MG63 (cell line): ENCODE data around the gene MT2A. TPM values are rescaled to one million over a fixed set of nuclear protein-coding genes. Genes with fewer than 3 reads are reported as not detected.
"Not testable (repeated sequence)": the region's sequence is repeated elsewhere in the genome, so short reads cannot be mapped to it uniquely, and the experiment has no call there.

Experiments used
- DNase-seq: peaks from one replicate; pipeline ENCODE4 v3.0.0-alpha.2; 2020
- H3K27me3 ChIP-seq: fragments of 250-450 bp; sonication (Bioruptor Pico); 2 replicates; pipeline ENCODE4 v1.5.1; 2020; ENCODE audit warnings: mild to moderate bottlenecking, moderate library complexity
- H3K36me3 ChIP-seq: fragments of 250-450 bp; sonication (Bioruptor Pico); 2 replicates; pipeline ENCODE4 v1.5.1; 2020; ENCODE audit warnings: mild to moderate bottlenecking, moderate library complexity
- H3K4me3 ChIP-seq: fragments of 250-450 bp; sonication (Bioruptor Pico); 2 replicates; pipeline ENCODE4 v1.5.1; 2020; ENCODE audit warnings: mild to moderate bottlenecking, moderate library complexity
- H3K9me3 ChIP-seq: fragments of 250-450 bp; sonication (Bioruptor Pico); 2 replicates; pipeline ENCODE4 v1.5.1; 2020; ENCODE audit warnings: mild to moderate bottlenecking, moderate library complexity
- total RNA-seq: library from RNA; depleted of rRNA; stranded (reverse); fragments of >200 nt; shearing (Covaris generic); gene quantifications from 2 replicates; pipeline ENCODE4 v1.2.3, GENCODE V29; 2014; ENCODE audit warnings: low replicate concordance; rRNA removed

The MT2A gene
- 115 and 538 TPM in 2 replicates for total RNA-seq

DNA sequence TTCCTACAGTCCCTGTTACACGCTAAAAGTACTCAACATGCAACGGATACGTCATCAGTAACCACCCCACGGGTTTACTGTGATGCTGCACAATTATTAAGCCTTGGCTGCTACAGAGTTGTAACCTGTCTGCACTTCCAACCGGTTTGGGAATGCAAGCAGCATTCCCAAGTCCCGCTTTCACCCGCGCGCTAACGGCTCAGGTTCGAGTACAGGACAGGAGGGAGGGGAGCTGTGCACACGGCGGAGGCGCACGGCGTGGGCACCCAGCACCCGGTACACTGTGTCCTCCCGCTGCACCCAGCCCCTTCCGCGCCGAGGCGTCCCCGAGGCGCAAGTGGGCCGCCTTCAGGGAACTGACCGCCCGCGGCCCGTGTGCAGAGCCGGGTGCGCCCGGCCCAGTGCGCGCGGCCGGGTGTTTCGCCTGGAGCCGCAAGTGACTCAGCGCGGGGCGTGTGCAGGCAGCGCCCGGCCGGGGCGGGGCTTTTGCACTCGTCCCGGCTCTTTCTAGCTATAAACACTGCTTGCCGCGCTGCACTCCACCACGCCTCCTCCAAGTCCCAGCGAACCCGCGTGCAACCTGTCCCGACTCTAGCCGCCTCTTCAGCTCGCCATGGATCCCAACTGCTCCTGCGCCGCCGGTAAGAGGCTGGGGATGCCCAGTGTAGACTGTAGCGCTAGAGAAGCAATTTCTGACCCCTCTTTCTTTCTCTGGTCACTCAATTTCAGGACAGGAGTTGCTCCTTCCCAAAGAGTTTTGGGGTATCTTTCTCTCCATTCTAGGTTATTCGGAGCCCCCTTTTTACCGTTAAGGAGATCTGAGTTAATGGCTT lies at the start of gene MT2A:
Gene MT2A, plus strand, starts transcription at position 542 of the 833 bp plus-strand sequence. Its CDS starts 72 bp downstream, at position 614.
- Histone ChIP-seq H3K36me3 (peaks cover 12% of the 10 kb centered on the region), H3K27me3 (no peaks in the 10 kb centered on the region), H3K4me3 (peak within 1 kb of the TSS; percentile 74), H3K9me3 (no peaks in the 10 kb centered on the region)
- peak; percentile 100 for DNase-seq

DNA sequence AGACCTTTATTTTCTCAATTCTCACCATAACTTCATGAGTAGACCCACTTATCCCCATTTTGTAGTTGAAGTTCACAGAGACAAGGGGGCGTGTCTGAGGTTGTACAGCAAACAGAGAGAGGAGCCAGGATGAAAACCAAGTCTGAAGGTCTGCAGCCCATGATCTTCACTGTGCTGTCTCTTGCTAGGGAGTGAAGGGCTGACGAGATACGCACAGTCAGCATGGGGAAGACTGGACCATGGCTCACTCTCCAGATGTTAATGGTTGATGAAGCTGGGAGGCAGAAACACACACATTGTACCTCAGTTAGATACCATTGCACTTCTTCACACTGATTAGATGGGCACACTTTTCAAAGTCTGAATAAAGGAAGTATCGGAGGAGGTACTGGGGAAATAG lies 49.3 kb upstream of the MT2A start:
- no peaks in the 10 kb centered on the region for H3K36me3 ChIP-seq
- H3K27me3 ChIP-seq: no peaks in the 10 kb centered on the region; the same call in 1 of the 2 replicates
- no peak for DNase-seq
- H3K4me3 ChIP-seq: no peak overlapping the region
- H3K9me3 ChIP-seq: no peaks in the 10 kb centered on the region

DNA sequence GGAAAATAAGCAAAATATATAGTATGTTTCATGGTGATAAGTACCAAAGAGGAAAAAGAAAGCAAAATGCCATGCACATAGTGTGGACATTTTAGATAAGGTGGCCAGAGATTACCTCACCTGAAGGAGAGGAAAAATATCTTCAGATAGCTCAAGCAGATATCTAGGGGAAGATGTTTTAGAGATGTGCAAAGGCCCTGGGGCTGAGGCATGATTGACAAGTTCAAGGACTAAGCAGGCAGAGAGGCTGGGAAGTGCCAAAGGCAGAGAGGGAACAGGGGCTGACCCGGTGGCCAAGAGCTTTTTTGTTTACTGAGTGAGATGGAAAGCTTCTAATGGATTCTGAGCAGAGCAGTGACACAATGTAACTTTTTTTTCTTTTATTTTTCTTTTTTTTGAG lies 47.9 kb upstream of the MT2A start:
- H3K9me3 ChIP-seq: no peaks in the 10 kb centered on the region
- DNase-seq: no peak
- H3K27me3 ChIP-seq: no peaks in the 10 kb centered on the region; the same call in 1 of the 2 replicates
- no peak overlapping the region for H3K4me3 ChIP-seq
- H3K36me3 ChIP-seq: no peaks in the 10 kb centered on the region

DNA sequence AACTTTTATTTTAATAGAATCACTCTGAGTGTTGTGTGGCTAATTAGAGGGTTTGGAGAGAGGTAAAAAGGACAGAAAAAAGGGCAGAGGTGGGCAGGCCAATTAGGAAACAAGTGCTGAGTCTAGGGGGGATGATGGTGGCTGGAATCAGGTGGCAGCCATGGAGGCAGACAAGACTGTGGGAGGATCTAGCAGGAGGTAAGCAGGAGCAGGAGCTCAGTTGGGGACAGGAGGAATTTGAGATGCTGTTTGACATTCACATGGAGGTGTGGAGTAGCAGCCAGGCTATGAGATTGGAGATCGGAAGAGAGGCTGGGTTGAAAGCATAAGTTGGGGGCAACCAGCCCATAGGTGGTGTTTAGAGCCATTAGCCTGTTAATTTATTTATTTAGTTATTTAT lies 47.3 kb upstream of the MT2A start:
- Histone ChIP-seq H3K27me3 (no peaks in the 10 kb centered on the region; the same call in 1 of the 2 replicates), H3K9me3 (no peaks in the 10 kb centered on the region), H3K4me3 (no peak overlapping the region), H3K36me3 (no peaks in the 10 kb centered on the region)
- DNase-seq: no peak

DNA sequence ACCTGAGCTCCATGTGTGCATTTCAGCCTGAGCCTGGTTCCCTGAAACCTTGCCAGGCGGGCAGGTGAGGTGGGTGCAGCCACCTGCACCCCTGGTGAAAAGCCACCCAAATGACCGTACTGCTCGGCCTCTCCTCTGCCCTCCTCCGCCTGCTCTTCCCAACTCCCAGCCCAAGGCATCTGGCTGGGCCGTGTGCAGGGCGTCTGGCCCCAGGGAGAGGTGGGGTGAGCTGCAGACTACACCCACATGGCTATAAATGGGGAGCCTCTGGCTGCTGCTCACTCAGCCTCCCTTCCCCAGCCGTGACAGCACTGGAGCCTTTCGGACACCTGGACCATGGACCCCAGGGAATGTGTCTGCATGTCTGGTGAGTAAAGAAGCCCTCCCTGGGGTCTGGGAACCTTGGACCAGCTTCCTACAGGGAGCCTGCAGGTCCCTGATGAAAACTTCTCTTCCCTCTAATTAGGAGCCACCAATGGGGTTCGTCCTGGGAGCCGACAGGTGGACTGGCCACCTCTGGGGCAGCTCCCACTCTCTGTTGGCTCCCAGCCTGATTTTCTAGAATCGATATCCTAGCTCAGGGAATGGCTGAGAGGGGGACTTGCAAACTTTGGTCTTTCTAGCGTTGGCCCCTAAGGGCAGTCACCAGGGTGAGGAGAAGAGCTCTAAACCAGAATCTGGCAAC lies 43.4 kb upstream of the MT2A start, which contains the start of gene MT4:
Gene MT4, plus strand, starts transcription at position 281 of the 685 bp plus-strand sequence. Its CDS starts 56 bp downstream, at position 337.
- H3K27me3 ChIP-seq: no peaks in the 10 kb centered on the region; the same call in 1 of the 2 replicates

DNA sequence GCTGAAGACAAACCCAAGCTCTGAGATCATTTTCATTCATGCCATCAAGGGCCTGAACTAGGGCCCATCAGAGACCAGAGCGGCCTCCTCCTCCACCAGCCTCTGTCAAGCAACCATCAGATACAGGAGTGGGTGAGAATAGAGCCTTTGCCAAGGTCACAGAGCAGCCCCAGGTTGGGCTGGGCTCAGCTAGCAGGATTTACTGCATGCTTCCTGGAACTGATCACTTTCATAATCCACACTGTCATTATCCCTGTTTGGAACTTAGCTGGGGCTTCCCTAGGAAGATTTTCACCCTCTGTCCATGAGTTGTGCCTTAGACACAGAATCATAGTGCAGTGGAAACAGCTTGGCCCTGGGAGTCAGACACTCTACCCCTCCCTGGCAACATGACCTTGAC lies 38.4 kb upstream of the MT2A start:
- Histone ChIP-seq H3K36me3 (no peaks in the 10 kb centered on the region), H3K4me3 (no peak overlapping the region), H3K9me3 (peaks cover 6% of the 10 kb centered on the region; the same call in 1 of the 2 replicates), H3K27me3 (no peaks in the 10 kb centered on the region; the same call in 1 of the 2 replicates)
- no peak for DNase-seq

More for the DNA sequence above, 43.4 kb upstream of the MT2A start, which contains the start of gene MT4:
- no peak within 1 kb of the TSS for H3K4me3 ChIP-seq
- H3K36me3 ChIP-seq: no peaks in the 10 kb centered on the region
- DNase-seq: no peak
- no peaks in the 10 kb centered on the region for H3K9me3 ChIP-seq

DNA sequence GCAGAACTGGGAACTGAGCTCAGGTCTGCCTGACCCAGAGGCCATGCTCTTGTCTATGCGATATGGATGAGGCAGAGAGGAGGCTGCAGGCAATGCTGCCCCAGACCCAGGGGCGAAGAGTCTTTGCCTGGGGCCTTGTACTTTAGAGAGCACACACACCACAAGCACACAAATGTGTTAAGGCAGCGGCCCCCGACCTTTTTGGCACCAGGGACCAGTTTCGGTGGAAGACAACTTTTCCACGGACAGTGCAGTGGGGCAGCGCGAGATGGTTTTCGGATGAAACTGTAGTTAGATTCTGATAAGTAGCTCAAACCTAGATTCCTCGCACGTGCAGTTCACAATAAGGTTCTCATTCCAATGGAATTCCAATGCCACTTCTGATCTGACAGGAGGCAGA lies 36.9 kb upstream of the MT2A start:
- H3K9me3 ChIP-seq: peaks cover 6% of the 10 kb centered on the region; the same call in 1 of the 2 replicates
- no peaks in the 10 kb centered on the region for H3K36me3 ChIP-seq
- DNase-seq: no peak
- H3K4me3 ChIP-seq: no peak overlapping the region
- no peaks in the 10 kb centered on the region; the same call in 1 of the 2 replicates for H3K27me3 ChIP-seq

DNA sequence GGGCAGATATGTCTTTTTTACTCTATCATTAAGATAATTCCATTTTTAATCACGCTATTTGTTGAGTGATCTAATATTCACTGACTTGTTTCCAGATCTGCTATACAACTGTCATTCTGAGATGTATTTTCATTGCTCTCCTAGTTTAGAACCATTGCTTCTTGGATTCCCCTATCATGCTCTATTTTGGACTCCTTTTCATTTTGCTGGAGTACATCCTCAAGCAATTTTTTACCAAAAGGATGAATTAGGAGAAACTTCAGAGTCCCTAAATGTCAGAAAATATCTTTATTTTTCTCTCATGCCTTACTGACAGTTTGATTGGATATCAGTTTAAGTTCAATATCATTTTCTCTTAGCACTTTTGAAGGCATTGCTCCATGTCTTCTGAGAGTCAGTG lies 33.8 kb upstream of the MT2A start:
- H3K4me3 ChIP-seq: no peak overlapping the region
- H3K36me3 ChIP-seq: no peaks in the 10 kb centered on the region
- DNase-seq: no peak
- H3K9me3 ChIP-seq: peaks cover 6% of the 10 kb centered on the region; the same call in 1 of the 2 replicates
- no peaks in the 10 kb centered on the region for H3K27me3 ChIP-seq

DNA sequence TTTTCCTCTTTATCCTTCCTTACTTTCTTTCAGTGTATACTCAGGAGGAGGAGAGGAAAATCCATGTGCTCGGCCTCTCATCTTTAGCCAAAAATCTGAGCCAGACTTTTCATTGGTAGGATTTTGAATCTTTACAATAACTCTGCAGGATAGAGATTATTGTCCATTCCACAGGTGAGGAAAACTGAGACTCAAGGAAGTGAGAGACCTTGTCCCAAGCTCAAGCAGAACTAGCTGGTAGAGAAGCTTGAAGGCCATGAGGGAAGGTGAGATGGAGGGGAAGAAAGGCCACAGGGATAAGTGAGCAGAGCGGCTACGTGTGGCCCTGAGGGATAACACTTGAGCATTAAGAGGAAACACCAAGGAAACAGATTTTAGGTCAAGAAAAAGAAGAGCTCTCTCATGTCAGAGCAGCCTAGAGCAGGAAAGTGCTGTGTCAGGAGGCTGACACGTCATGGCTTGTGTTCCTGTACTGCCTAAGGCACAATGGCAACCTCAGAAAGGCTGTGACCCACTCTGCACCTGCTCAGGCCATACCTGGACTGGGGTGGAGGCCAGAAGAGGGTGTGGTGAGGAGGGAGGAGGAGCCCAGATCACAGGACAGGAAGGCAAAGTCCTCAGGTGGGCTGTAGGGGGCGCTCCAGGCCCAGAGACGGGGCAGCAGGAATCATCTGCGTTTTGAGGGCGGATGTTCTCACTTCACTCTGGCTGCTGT lies 31.6 kb upstream of the MT2A start:
- peak; percentile 52 for DNase-seq
- no peaks in the 10 kb centered on the region for H3K36me3 ChIP-seq
- H3K9me3 ChIP-seq: peaks cover 6% of the 10 kb centered on the region; the same call in 1 of the 2 replicates
- H3K4me3 ChIP-seq: no peak overlapping the region
- H3K27me3 ChIP-seq: no peaks in the 10 kb centered on the region

DNA sequence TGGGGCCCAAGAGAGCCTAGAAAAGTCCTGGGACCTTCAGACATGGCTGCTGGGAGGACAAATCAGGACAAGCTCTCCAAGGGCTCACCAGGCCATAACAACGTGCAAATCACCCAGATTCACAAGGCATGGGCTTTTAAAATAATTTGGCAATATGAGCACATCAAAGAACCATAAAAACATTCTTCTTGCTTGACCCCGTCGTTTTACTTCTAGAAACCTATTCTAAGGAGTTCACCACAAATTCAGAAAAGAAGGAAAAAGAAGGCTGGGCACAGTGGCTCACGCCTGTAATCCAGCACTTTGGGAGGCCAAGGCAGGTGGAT lies 31.1 kb upstream of the MT2A start:
- H3K27me3 ChIP-seq: no peaks in the 10 kb centered on the region
- no peak for DNase-seq
- no peaks in the 10 kb centered on the region for H3K36me3 ChIP-seq
- no peak overlapping the region for H3K4me3 ChIP-seq
- peaks cover 6% of the 10 kb centered on the region; the same call in 1 of the 2 replicates for H3K9me3 ChIP-seq

DNA sequence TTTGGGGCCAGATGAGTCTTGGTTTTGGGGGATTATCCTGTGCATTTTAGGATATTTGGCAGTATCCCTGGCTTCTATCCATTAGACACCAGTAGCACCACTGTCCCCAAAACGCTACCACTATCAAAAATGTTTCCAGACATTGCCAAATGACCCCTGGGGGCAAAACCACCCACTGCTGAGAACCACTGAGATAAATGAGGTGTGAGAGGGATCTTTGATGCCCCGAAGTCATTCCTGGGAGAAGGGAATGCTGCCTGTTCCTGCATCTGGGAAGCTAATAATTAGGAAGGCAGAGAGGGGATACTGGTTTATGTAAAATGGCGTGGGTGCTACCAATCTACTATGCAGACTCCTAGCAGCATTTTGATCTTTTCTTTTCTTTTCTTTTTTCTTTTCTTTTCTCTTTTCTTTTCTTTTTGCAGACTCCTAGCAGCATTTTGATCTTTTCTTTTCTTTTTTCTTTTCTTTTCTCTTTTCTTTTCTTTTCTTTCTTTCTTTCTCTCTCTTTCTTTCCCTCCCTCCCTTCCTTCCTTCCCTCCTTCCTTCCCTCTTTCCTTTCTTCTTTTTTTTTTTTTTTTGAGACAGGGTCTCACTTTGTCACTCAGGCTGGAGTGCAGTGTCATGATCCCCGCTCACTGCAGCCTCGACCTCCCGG lies 27.9 kb upstream of the MT2A start:
- no peak for DNase-seq
- Histone ChIP-seq H3K9me3 (no peaks in the 10 kb centered on the region), H3K4me3 (no peak overlapping the region), H3K36me3 (no peaks in the 10 kb centered on the region), H3K27me3 (no peaks in the 10 kb centered on the region)

DNA sequence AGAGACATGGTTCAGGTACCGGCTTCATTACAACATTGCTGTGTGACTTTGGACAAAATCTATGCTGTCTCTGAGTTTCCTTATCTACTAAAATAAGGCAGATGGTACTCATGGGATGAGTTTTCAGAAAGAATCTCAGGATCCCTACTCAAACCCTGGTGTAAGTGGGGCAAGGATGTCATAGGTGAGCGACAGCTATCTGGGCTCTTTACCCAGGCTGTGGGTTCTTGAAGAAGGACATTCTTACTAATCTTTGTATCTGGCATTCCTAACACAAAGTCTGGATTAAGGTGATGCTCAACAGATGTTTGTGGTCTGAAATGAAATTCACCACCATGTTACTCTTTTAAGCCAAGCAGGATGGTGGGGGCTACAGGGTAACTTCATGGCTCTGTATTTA lies 25.5 kb upstream of the MT2A start:
- DNase-seq: not testable (repeated sequence)

DNA sequence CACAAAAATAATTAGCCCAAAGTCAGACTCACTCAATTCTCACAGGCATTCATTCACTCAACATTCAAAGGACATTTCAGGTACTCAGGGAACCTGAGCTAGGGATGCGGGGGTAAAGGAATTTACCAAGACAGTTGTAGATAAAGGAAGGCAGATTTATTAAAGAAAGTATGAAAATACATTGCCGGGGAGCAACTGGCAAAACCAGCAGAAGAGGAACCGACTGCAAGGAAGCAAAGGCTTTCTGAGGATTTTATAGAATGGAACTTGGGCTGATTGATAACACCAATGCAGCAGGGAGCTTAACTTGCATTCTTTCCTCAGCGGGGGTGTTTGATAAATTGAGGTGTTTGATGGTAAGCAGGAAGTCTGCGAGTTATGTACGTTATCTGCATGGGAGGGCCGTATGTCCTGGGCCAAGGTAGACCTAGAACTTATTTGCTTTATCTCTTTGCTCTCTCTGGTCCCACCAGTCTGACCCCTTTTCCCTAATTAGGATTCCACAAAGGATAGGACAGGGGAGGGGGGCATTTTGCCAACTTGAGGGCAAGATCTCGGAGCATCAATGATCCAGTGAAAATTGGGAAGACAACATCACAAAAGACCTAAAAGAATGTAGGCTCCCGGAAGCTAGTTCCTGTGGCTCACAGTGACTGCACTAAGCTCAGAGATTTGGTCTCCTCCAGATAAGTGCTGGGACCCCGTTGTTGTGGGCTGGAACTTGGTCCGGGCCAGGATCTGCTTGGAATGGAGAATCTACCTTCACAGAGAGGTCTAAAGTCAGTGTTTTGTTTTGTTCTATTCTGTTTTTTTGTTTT lies 24.8 kb upstream of the MT2A start:
- peaks cover 2% of the 10 kb centered on the region; the same call in 1 of the 2 replicates for H3K27me3 ChIP-seq
- H3K4me3 ChIP-seq: no peak overlapping the region

More for the DNA sequence above, 25.5 kb upstream of the MT2A start:
- H3K4me3 ChIP-seq, H3K27me3 ChIP-seq, H3K36me3 ChIP-seq, H3K9me3 ChIP-seq: not testable (repeated sequence)

DNA sequence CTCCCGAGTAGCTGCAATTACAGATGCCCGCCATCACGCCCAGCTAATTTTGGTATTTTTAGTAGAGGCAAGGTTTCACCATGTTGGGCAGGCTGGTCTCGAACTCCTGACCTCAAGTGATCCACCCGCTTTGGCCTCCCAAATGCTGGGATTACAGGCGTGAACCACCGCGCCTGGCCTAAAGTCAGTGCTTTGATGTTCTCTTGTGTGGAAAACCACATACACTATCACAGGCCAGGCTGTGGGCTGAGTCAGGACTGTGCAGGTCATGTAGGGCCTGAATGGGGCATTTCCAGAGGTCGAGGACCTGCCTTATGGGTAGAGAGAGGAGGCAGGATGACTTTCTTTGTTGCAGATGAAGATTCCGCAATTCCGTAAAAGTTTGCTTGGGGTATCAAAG lies 24.1 kb upstream of the MT2A start:
- Histone ChIP-seq H3K27me3 (peaks cover 2% of the 10 kb centered on the region; the same call in 1 of the 2 replicates), H3K9me3 (no peaks in the 10 kb centered on the region), H3K4me3 (no peak overlapping the region), H3K36me3 (no peaks in the 10 kb centered on the region)
- no peak for DNase-seq

More for the DNA sequence above, 24.8 kb upstream of the MT2A start:
- no peak for DNase-seq
- no peaks in the 10 kb centered on the region for H3K36me3 ChIP-seq
- no peaks in the 10 kb centered on the region for H3K9me3 ChIP-seq

DNA sequence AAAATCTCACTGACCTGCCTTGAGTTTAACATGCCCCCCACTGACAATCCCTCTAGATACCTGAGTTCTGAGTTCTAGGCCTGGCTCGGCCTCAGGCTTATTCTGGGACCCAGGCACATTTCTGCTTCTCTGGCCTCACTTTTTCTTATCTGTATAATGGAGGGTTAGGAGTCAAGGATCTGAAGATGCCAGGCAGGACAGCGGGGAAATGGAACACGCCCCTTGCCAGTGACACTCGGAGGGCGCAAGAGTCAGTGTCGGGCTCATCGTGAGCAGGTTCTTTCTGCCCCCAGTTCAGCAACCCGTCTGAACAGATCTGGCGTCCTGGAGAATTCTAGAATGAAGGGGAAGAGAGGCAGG lies 19.6 kb upstream of the MT2A start:
- DNase-seq: no peak
- H3K27me3 ChIP-seq: peaks cover 2% of the 10 kb centered on the region; the same call in 1 of the 2 replicates
- H3K36me3 ChIP-seq: no peaks in the 10 kb centered on the region
- no peaks in the 10 kb centered on the region for H3K9me3 ChIP-seq
- H3K4me3 ChIP-seq: no peak overlapping the region
